Right atrium auricular region (tissue), 2 donors: ENCODE data around the gene CFH. TPM values are rescaled to one million over a fixed set of nuclear protein-coding genes. Genes with fewer than 3 reads are reported as not detected.
"Not testable (repeated sequence)": the region's sequence is repeated elsewhere in the genome, so short reads cannot be mapped to it uniquely, and the experiment has no call there.

Experiments
- DNase-seq: peaks from one replicate; pipeline ENCODE4 v3.0.0-alpha.2; 2019; ENCODE audit warnings: low spot score
- H3K27ac ChIP-seq, 2 donors: fragments of 200-600 bp; sonication (generic); 1 replicate in 1 of 2; 2 replicates in 1 of 2; pipeline ENCODE4 v1.5.1; 2016 to 2019
- H3K27me3 ChIP-seq, 2 donors: fragments of 200-600 bp; sonication (generic); one replicate each; pipeline versions ENCODE4 v1.5.1 to v1.6.0; 2017 to 2019
- H3K36me3 ChIP-seq: fragments of 200-600 bp; sonication (generic); one replicate; pipeline ENCODE4 v1.5.1; 2016
- H3K4me1 ChIP-seq, 2 donors: fragments of 200-600 bp; sonication (generic); one replicate each; pipeline versions ENCODE4 v1.5.1 to v1.6.0; 2017 to 2019
- H3K4me3 ChIP-seq, 2 donors: fragments of 200-600 bp; sonication (generic); 1 replicate in 1 of 2; 2 replicates in 1 of 2; pipeline ENCODE4 v1.5.1; 2017 to 2019; ENCODE audit warnings: mild to moderate bottlenecking in 1 of 2, moderate library complexity in 1 of 2
- H3K9me3 ChIP-seq, 2 donors: fragments of 200-600 bp; sonication (generic); one replicate each; pipeline ENCODE4 v1.5.1; 2019
- CTCF ChIP-seq, 2 donors: fragments of 200-600 bp; sonication (generic); IDR thresholded peaks; one replicate each; pipeline ENCODE4 v1.5.1; 2019; ENCODE audit warnings: antibody characterized with exemption in 2 of 2
- total RNA-seq, 2 donors: library from RNA; depleted of rRNA; stranded (reverse); fragments of >200 nt; gene quantifications; one replicate each; pipeline ENCODE4 v1.1.0, GENCODE V29; 2016

Gene CFH
- total RNA-seq, 2 donors from 2014 or later: 88.1 to 271 TPM

- Histone ChIP-seq H3K27ac (no peak overlapping the region), H3K9me3 (no peaks in the 10 kb centered on the region), H3K27me3 (no peaks in the 10 kb centered on the region), H3K36me3 (no peaks in the 10 kb centered on the region), H3K4me3 (no peak overlapping the region), H3K4me1 (peaks cover 0 to 4% of the 10 kb centered on the region in 2 donors)
- no peak for DNase-seq
- no peak for TF ChIP-seq CTCF (IDR thresholded peaks at IDR 0.05)
These were observed 40.0 kb upstream of the CFH start for GRCh38 chr1:196611873-196612272.

GRCh38 chr1:196619721-196620120, 32.1 kb upstream of the CFH start:
- no peak for TF ChIP-seq CTCF (IDR thresholded peaks at IDR 0.05)

GRCh38 chr1:196623079-196623478, 28.8 kb upstream of the CFH start:
- H3K27ac ChIP-seq: no peak overlapping the region
- H3K27me3 ChIP-seq: no peaks in the 10 kb centered on the region
- peaks cover 0 to 4% of the 10 kb centered on the region in 2 donors for H3K9me3 ChIP-seq
- no peak overlapping the region for H3K4me3 ChIP-seq
- no peak for DNase-seq
- H3K4me1 ChIP-seq: no peaks in the 10 kb centered on the region
- no peaks in the 10 kb centered on the region for H3K36me3 ChIP-seq
- no peak for TF ChIP-seq CTCF (IDR thresholded peaks at IDR 0.05)

More at GRCh38 chr1:196619721-196620120, 32.1 kb upstream of the CFH start:
- Histone ChIP-seq H3K27ac (no peak overlapping the region), H3K36me3 (no peaks in the 10 kb centered on the region), H3K4me1 (no peaks in the 10 kb centered on the region), H3K4me3 (no peak overlapping the region), H3K9me3 (no peaks in the 10 kb centered on the region), H3K27me3 (no peaks in the 10 kb centered on the region)
- no peak for DNase-seq

- DNase-seq: no peak
- Histone ChIP-seq H3K27ac (no peak overlapping the region), H3K9me3 (peaks cover 0 to 19% of the 10 kb centered on the region in 2 donors), H3K4me3 (no peak overlapping the region), H3K36me3 (no peaks in the 10 kb centered on the region), H3K4me1 (no peaks in the 10 kb centered on the region), H3K27me3 (no peaks in the 10 kb centered on the region)
- TF ChIP-seq CTCF (IDR thresholded peaks at IDR 0.05): no peak
These were observed 23.0 kb upstream of the CFH start for GRCh38 chr1:196628838-196629237.

GRCh38 chr1:196637606-196638005, 14.2 kb upstream of the CFH start:
- Histone ChIP-seq H3K9me3 (no peaks in the 10 kb centered on the region), H3K27me3 (no peaks in the 10 kb centered on the region), H3K36me3 (no peaks in the 10 kb centered on the region), H3K4me1 (no peaks in the 10 kb centered on the region), H3K27ac (no peak overlapping the region), H3K4me3 (no peak overlapping the region)
- DNase-seq: no peak
- no peak for TF ChIP-seq CTCF (IDR thresholded peaks at IDR 0.05)

- no peaks in the 10 kb centered on the region for H3K36me3 ChIP-seq
- no peaks in the 10 kb centered on the region for H3K27me3 ChIP-seq
- H3K4me1 ChIP-seq: no peaks in the 10 kb centered on the region
- H3K4me3 ChIP-seq: no peak overlapping the region
- no peak for DNase-seq
- no peak for TF ChIP-seq CTCF (IDR thresholded peaks at IDR 0.05)
- no peaks in the 10 kb centered on the region for H3K9me3 ChIP-seq
- no peak overlapping the region for H3K27ac ChIP-seq
These were observed 13.4 kb upstream of the CFH start for GRCh38 chr1:196638466-196638865.

GRCh38 chr1:196639291-196639690, 12.6 kb upstream of the CFH start:
- not testable (repeated sequence) for H3K4me3 ChIP-seq, H3K27me3 ChIP-seq, DNase-seq, H3K27ac ChIP-seq, H3K36me3 ChIP-seq, H3K9me3 ChIP-seq, H3K4me1 ChIP-seq
